HG03469 (cell line): ENCODE data around the gene FLYWCH2.

Experiments
- ATAC-seq: cut with Tn5 transposase; IDR thresholded peaks from one replicate; pipeline ENCODE4 v1.9.1; 2021; ENCODE audit warnings: mild to moderate bottlenecking, moderate library complexity, moderate number of reproducible peaks; ENCODE audit not compliant: unreplicated experiment

The FLYWCH2 gene

DNA sequence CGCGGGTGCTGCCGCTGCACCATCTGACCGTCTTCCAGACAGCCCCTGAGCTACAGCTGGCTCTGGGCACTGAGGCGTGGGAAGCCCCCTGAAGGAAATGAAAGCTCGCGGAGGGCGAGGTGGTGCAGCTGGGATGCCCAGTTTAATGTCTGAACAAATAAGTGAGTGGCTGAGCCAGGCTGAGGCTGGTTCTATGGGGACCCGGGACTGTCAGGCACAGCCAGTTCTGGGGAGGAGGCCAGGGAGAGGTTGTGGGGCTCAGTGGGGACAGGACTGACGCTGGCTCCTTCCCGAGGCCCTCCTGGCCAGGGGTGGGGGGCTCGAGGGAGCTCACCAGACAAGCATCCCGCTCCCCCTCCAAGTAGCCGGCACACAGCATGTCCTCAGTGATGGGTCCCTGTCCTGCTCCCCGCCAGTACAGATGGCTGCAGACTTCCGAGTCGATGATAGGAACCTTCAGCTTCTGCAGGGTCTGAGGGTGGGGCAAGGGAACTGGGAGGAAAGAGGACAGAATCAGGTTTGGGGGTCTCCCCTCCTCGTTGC lies 29.4 kb upstream of the FLYWCH2 start:
- no peak for ATAC-seq

DNA sequence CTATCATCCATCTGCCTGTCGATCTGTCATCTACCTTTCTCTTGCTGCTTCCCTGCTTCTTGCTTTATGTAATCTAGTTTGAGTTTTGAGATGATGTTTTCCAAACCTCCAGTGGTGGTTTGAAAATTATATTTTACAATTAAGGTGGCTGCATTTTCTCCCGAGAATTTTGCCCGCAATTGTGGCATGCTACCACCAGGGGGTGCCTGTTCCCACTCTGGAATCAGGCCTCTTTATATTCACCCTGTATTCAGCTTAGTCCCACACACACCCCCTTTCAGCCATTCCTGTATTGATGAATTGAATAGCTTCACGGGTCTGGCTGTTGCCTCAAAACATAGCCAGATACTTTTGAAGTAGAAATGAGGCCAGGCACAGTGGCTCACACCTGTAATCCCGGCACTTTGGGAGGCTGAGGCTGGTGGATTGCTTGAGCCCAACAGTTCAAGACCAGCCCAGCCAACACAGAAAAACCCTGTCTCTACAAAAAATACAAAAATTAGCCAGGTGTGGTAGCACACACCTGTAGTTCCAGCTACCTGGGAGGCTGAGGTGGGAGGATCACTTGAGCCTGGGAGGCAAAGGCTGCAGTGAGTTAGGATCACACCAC lies 28.2 kb upstream of the FLYWCH2 start:
- no peak for ATAC-seq

DNA sequence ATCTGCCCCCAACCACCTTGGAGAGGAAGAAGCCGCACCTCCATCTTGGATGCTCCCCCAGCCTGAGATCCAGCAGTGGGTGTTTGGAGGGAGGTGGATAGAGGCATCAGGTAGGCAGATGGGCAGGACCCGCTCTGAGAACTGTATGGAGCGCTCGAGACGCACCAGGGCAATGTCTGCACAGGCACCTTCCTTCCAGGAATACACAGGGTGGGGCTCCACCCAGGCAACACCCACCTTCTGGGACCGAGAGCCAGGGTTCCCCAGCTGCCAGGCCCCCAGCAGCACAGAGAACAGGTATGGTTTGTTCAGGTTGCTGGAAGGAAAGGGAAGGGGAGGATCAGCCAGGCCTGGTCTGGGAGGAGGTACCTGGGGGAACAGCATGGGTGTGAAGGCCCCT lies 27.5 kb upstream of the FLYWCH2 start:
- ATAC-seq, result no peak

DNA sequence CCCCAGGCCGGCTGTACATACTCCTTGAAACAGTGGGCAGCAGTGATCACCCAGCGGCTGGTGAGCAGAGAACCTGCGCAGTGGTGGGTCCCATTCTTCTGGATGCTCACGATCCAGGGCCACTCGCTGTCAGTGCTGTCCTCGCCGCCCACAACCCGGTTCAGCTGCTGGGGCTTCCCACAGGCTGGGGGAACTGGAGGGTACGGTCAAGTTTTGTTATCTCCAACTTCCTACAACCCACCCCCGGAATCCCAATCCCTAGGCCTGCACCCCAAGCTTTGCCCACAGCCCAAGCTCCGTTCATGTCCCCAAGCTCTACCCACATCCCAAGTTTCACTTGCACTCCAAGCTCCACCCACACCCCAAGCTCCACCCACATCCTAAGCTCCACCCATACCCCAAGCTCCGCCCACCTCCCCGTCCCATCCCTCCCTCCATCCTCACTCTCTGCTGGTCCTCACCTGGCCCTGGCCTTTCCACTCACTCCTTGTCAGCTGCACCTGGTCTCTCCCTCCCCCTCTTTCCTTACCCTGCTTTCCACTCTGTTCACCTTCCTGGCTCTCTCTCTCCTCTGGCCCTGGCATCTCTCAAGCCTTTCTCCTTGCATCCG lies 26.8 kb upstream of the FLYWCH2 start:
- ATAC-seq, result no peak

DNA sequence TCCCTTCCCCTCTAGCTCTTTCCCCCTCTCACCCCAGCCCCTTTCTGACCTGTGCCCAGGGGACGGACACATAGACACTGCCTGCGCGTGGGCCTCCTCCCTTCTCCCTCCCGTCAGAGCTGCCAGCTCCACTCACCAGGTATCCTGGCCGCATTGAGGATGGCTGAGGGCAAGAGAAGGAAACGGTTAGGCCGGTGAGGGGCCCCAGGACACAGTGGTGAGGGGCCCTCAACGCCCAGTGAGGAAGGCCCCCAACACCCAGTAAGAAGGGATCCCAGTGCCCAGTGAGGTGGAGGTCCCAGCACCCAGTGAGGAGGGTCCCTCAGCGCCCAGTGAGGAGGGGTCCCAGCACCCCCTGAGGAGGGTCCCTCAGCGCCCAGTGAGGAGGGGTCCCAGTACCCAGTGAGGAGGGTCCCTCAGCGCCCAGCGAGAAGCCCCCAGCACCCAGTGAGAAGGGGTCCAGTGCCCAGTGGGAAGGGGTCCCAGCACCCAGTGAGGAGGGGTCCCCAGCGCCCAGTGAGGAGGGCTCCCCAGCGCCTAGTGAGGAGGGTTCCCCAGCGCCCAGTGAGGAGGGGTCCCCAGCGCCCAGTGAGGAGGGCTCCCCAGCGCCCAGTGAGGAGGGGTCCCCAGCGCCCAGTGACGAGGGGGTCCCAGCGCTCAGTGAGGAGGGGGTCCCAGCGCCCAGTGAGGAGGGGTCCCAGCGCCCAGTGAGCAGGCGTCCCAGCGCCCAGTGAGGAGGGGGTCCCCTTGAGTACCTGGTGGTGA lies 26.1 kb upstream of the FLYWCH2 start:
- no peak for ATAC-seq

DNA sequence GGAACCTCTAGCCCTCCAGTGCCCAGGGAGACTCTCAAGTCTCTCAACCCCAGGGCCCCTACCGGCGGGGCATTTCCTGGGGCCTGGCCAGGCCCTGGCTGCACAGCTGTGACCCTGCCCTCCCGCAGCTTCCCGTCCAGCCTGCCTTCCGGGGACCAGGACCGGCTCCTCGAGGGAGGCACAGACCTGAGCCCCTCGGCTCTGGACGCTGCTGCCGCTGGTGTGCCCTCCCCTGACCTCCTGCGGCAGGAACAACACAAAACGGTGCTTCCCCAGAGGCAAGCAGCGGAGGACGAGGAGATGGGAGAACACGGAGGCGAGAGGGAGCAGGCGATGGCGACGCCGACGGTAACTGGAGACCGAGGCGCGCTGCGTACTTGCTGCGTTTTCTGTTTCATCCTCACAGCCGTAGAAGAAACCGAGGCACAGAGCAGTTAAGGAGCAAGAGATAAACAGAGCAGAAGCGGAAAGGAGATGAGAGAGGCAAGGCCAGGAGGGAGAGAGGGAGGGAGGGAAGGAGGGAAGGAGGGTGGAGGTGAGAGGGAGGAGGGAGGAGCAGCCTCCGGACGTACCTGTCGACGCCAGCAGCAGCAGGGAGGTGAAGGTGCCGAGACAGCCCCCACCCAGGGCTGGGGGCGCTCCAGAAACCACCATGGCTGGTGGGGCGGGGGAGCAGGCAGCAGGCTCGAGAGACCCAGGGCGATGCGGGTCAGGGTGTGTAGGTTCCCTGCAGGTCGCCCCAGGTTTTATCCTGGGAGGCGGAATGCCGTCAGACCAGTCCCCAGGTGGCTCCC lies 25.4 kb upstream of the FLYWCH2 start, which contains the start of gene PRSS22:
Gene PRSS22, minus strand, starts transcription at position 720 of the 794 bp plus-strand sequence. Its CDS starts 66 bp downstream, at position 654.
- no peak for ATAC-seq

DNA sequence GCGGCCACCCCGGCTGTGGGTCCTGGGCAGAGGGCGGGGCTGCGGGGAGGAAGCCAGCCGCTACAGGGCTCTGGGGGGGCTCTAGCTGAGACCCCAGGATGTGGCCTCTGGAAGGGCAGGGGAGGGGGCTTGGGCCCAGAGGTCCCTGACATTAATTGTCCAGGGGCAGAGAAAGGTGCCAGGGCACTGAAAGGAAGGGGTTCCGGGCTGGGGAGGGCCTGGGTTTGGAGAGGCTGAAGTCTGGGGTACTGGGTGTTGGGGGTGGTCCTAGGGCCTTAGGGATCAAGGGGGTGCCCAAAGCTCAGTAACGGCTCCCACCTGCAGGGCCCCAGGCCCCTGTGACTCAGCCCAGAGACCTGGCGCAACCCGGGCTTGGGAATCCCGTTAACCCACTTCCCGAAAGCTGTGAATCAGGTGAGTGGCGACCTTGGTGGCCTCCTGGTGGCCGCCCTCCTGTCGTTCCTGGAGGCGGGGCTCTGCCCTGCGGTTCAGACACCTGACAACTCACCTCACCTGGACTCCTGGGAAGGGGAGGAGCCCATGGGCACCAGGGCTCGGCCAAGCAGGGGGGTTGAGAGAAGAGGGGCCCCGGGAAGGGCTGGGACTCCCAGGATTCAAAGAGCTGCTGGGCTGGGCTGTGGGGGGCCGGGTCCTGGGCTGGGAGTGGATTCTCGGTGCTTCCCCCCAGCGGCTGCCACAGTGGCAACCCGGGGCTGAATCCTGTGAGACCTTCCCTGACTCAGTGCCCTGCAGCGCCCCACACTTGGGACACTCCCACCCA lies 24.6 kb upstream of the FLYWCH2 start:
- no peak for ATAC-seq

DNA sequence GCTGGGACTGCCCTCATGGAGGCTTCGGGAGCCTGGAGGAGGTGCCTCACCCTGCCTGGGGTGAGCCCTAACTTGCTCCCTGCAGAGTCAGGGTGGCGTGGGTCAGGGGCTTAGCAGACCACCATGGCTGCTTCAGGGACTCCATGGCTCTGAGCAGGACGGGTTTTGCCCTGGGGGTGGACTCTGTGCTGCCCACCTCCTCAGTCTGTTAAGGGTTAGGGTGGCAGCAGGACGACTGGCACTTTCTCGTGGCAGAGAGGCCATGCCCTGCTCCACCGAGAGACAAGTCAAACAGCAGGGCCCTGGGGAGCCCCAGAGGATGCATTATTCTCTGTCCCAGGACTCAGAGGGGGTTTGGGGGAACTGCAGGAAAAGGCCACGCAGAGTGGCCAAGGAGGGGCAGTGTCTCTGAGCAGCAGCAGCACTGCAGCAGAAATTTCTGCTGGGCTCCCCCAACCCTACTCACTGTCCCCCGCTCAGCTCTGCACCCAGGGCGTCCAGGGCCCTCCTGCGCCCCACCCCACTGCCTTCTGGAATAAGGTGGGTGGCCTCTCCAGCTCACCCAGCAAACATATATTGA lies 23.2 kb upstream of the FLYWCH2 start:
- no peak for ATAC-seq

DNA sequence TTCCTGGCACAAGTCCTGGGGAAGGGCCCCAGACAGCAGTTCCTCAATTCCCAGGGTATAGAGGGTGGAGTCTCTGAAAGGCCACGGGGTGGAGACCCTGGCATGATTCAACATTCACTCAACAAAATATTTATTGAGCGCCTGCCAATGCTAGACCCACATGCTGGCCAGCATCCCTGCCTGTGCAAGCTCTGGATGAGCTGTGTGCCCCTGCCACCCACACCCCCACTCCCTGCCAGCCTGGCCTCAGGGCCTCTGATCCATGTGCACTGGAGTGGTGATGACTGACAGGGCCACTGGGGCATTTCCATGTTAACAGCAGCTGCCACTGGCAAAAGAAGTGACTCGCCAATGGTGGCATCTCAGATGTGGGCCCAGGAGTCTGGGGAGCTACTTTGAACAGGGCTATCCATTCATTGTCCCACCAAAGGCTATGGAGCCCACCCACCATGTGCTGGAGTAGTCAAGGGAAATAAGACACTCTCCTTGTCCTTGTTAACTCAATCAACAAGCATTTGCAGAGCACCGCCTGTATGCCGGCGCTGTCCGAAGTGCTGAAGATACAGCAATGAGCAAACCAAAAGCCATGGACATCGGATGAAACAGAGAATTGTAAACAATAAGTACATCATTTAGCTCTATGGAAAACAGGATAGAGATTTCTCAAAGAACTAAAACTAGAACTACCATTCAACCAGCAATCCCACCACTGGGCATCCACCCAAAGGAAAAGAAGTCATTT lies 22.0 kb upstream of the FLYWCH2 start:
- ATAC-seq, result no peak

DNA sequence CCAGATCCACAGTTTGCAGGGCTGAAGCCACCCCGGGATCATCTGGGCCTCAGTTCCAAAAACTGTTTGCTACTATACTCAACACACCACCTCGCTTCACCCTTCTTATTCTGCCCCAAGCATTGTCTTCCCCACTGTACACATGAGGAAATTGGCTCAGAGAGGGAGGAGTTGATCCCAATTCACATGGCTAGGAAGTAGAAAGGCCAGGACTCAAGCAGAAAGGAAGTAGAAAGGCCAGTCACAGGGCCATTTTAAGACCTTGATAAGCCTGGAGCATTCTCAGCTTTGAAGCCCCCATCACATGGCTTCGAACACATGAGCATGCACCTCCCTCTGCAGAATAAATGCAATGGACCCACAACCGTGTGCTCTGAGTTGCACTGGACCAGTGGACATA lies 17.4 kb upstream of the FLYWCH2 start:
- no peak for ATAC-seq

DNA sequence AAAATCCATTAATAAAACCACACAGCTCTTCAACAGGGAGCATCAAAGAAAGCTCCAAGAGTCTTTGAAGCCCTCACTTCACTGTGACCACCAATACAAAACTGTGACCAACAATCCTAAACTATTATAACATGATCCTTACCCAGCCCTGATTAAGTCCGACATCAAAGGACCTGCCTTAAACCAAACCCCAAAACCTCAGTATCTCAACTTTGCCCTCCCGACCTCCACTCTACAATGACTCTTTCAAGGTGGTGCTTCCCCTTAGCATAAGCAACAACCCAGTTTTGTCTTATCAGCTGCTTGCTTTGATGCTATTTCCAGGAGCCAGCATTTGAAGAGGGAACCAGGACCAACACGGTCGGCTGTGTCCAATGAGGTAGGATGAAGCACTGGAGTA lies 16.6 kb upstream of the FLYWCH2 start:
- ATAC-seq, result no peak

DNA sequence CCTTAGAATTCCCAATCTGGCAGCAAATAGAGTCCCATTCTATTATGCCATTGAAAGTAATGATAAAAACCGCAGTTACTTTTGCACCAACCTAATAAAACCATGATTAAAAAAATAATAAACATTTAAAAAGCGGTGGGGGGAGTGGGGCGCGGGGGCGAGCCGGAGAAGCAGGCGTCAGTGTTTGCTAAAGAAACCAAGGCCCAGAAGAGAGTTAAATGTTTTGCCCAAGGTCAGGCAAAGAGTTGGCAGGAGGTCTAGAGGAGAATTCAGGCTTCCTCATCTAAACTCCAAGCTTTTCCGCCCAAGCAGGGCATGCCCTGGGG lies 15.4 kb upstream of the FLYWCH2 start:
- ATAC-seq, result no peak

DNA sequence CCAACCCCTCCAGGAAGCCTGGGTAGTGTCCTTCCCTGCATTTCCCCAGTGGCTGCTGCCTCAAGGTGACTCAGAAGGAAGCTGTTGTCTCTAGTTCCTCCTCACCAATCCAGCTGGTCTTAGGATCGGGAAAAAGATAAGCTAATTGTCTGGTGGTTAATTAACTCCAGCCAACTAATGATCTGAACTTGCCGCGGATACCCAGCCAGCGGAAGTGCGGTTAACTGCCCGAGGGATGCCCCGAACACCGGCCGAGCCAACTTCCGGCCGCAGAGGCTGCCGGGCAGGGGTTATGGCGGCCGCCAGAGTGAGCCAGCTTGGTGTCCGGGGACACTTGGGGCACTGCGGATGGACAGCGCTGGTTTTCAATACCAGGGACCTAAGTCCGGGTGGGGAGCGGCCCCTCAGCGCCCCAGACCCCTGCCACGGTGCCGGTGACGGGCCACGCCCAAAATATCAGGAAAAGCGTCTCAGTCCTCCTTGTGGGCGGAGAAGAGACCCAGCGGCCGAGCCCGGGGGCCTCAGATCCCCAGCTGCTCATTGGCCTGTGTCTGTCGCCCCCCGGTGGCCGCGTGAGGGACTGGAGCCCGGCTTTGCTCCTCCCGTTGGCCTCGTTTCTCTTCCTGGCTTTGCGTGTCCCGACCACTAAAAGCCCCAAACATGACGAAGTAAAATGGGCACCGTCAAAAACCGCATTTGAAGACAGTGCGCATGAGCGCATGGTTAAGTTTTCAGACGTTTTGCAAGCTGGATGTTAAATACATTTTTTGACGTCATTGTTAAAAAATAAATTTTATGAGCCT lies 14.8 kb upstream of the FLYWCH2 start:
- ATAC-seq, result peak; percentile 51

DNA sequence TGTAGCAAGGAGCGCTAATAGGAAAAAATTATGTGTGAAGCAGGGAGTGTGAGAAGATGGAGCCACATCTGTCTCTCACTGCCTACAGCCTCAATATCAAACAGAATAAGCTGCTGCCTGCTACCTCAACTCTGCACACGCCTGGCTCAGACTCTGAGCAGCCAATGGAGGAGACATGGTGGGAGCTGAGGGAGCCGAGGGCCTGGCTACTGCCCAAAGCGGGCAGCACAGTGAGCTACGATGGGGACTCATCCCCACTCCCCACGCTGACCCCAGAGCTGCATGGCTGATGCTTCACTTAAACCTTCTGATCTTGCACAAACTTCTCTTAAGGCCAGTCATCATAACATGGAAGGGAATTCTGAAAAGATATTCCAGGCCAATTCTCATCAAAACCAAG lies 11.1 kb upstream of the FLYWCH2 start:
- no peak for ATAC-seq

DNA sequence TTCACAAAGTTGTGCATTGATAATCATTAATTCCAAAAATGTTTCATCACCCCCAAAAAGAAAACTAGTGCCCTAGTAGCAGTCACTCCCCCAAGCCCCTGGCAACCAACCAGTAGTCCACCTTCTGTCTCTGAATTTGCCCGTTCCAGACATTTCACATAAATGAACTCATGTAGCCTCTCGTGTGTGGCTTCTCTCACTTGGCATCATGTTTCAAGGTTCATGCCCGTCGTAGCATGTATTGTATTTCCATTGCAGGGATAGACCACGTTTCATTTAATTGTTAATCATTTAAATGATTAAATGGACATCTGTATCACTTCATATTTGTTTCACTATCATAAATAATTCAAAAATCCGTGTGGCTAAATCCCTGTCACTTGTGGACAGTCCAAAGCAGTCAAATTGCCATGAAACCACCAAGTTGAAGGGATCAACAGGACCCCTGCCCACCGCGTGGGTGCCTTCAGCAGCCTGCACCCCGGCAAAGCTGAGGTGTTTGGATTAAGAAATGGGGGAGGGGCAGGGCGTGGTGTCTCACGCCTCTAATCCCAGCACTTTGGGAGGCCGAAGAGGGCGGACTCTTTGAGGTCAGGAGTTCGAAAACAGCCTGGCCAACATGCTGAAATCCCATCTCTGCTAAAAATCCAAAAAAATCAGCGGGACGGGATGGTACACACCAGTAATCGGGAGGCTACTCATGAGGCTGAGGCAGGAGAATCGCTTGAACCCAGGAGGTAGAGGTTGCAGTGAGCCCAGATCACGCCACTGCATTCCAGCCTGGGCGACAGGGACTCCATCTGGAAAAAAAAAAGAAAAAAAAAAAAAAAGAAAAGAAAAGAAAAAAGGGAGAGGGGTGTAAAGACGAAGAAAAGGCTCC lies 8.7 kb upstream of the FLYWCH2 start:
- ATAC-seq, result no peak

DNA sequence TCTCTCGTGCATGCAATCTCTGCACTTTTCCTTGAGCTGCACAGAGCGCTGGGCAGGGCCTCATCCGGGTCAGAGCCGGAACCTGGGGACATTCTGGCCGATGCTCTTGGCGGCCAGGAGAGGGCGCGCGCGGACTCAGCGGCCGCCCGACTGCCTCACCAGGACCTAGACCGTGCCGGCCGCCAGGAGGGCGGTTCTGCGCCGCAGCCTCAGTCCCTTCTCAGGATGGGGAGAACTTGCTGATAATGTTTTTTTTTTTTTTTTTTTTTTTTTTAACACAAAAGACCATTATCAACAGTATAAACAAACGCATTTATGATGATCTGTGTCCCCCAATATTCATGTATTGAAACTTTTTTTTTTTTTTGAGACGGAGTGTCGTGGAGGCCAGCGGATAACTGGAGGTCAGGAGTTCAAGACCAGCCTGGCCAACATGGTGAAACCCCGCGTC lies 8.1 kb upstream of the FLYWCH2 start:
- no peak for ATAC-seq

DNA sequence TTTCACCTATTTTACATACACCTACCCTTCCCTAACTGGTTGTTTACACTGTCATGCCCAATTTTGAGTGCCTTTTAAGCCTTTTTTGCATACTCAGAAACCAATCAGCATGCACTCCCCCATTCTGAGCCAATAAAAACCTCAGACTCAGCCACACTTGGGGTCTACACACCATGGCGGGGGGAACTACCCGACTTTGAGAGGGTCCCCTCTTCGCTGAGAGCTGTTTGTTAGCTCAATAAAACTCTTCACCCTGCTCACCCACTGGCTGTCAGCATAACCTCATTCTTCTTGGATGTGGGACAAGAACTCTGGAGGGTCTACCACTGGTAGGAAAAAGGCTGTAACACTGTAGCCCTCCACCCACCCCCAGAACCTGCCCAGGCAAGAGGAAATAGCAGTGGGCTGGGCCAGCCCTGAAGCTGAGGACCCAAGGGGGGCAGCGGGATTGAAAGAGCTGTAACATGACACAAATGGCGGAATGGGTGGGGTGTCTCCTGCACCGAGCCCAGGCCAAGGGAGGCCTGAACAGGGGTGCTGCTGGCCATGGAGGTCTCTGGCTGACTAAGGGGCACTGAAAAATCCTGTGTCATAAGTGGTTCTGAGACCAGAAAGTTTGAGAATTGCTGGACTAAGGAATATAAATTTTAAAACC lies 3.0 kb upstream of the FLYWCH2 start:
- ATAC-seq, result no peak
